ENCODE data around the gene HDGFL3.

GRCh38 chr15:83129791-83130190 lies 77.8 kb downstream of the HDGFL3 start:
- TF ChIP-seq POLR2AphosphoS5 (IDR thresholded peaks at IDR 0.05; ENCODE audit: borderline replicate concordance, low read depth, low read length) (no peak), EZH2 (IDR thresholded peaks at IDR 0.05) (no peak), FOXP2 (optimal IDR thresholded peaks at IDR 0.05; ENCODE audit: control extremely low read depth, extremely low read length, insufficient read depth) (no peak)
